Esophagus muscularis mucosa (tissue), 3 donors: ENCODE measurements around the gene ASB15.

ENCODE experiments used
- POLR2AphosphoS5 ChIP-seq, 2 donors: sonication (generic); formaldehyde crosslinking; IDR thresholded peaks; one replicate each; pipeline ENCODE4 v1.6.1; 2017; ENCODE audit warnings: antibody characterized with exemption in 2 of 2
- TF ChIP-seq, protein P1 (sequence below), 3 experiments: fragments of 200-600 bp in 2 of 3; fragments of 450-650 bp in 1 of 3; sonication (generic) in 2 of 3; IDR thresholded peaks; one replicate each; pipeline ENCODE4 v1.5.1; 2017 to 2019; ENCODE audit warnings: antibody characterized with exemption in 3 of 3, mild to moderate bottlenecking in 2 of 3, moderate library complexity in 1 of 3

GRCh38 chr7:123674399-123675180 is 73.0 kb downstream of the ASB15 start:
- TF ChIP-seq, protein P1, sequence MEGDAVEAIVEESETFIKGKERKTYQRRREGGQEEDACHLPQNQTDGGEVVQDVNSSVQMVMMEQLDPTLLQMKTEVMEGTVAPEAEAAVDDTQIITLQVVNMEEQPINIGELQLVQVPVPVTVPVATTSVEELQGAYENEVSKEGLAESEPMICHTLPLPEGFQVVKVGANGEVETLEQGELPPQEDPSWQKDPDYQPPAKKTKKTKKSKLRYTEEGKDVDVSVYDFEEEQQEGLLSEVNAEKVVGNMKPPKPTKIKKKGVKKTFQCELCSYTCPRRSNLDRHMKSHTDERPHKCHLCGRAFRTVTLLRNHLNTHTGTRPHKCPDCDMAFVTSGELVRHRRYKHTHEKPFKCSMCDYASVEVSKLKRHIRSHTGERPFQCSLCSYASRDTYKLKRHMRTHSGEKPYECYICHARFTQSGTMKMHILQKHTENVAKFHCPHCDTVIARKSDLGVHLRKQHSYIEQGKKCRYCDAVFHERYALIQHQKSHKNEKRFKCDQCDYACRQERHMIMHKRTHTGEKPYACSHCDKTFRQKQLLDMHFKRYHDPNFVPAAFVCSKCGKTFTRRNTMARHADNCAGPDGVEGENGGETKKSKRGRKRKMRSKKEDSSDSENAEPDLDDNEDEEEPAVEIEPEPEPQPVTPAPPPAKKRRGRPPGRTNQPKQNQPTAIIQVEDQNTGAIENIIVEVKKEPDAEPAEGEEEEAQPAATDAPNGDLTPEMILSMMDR (IDR thresholded peaks at IDR 0.05), result no peak
- no peak for TF ChIP-seq POLR2AphosphoS5 (IDR thresholded peaks at IDR 0.05)
